CD8-positive, alpha-beta memory T cell (primary cell): ENCODE measurements around the gene EFCAB9. TPM values are rescaled to one million over a fixed set of nuclear protein-coding genes. Genes with fewer than 3 reads are reported as not detected.
"Not testable (repeated sequence)": the region's sequence is repeated elsewhere in the genome, so short reads cannot be mapped to it uniquely, and the experiment has no call there.

Source experiments
- CTCF ChIA-PET: fragments of 350-600 bp; sonication (Branson Sonifier 250); formaldehyde crosslinking; loops from one replicate; lab custom pipeline; 2021; ENCODE audit warnings: antibody characterized with exemption; lab: Charles Lee
- POLR2A ChIA-PET: fragments of 350-600 bp; sonication (Branson Sonifier 250); formaldehyde crosslinking; loops from one replicate; lab custom pipeline; 2021; ENCODE audit warnings: antibody characterized with exemption; lab: Charles Lee
- DNase-seq, 5 donors: peaks; one replicate each; pipeline versions ENCODE4 v3.0.0 to v3.0.0-alpha.2; 2020 to 2022; ENCODE audit warnings: mixed read lengths in 1 of 5
- H3K27ac ChIP-seq: one replicate; pipeline ENCODE4 v1.7.0; 2013; ENCODE audit warnings: low read depth, mild to moderate bottlenecking, low read length, moderate library complexity
- H3K27me3 ChIP-seq: 2 replicates; pipeline ENCODE4 v1.7.0; 2013; ENCODE audit warnings: low read length, mild to moderate bottlenecking; ENCODE audit not compliant: insufficient read depth, poor library complexity, severe bottlenecking
- H3K36me3 ChIP-seq: 2 replicates; pipeline ENCODE4 v1.7.0; 2013; ENCODE audit warnings: mild to moderate bottlenecking, low read length, moderate library complexity; ENCODE audit not compliant: insufficient read depth
- H3K4me1 ChIP-seq: 2 replicates; pipeline ENCODE4 v1.7.0; 2013; ENCODE audit warnings: mild to moderate bottlenecking, low read length, moderate library complexity; ENCODE audit not compliant: insufficient read depth
- H3K4me3 ChIP-seq: 2 replicates; pipeline ENCODE4 v1.7.0; 2013; ENCODE audit warnings: mild to moderate bottlenecking, low read length
- H3K9me3 ChIP-seq: 2 replicates; pipeline ENCODE4 v1.7.0; 2013; ENCODE audit warnings: mild to moderate bottlenecking, low read length
- H3K27ac Mint-ChIP-seq, 8 donors: one replicate each; pipeline ENCODE4 v1.8.0; 2020 to 2021; ENCODE audit warnings: mixed read lengths in 8 of 8, mild to moderate bottlenecking in 6 of 8, inconsistent platforms in 3 of 8, moderate library complexity in 3 of 8
- H3K27me3 Mint-ChIP-seq, 2 donors: one replicate each; pipeline ENCODE4 v1.8.0; 2020 to 2021; ENCODE audit warnings: mixed read lengths in 2 of 2, mild to moderate bottlenecking in 1 of 2, moderate library complexity in 1 of 2
- H3K36me3 Mint-ChIP-seq, 3 donors: one replicate each; pipeline ENCODE4 v1.8.0; 2020 to 2021; ENCODE audit warnings: mixed read lengths in 3 of 3, inconsistent platforms in 1 of 3, mild to moderate bottlenecking in 1 of 3
- H3K4me1 Mint-ChIP-seq, 3 donors: one replicate each; pipeline ENCODE4 v1.8.0; 2020 to 2021; ENCODE audit warnings: mixed read lengths in 3 of 3, inconsistent platforms in 1 of 3, mild to moderate bottlenecking in 1 of 3
- H3K4me3 Mint-ChIP-seq, 7 donors: one replicate each; pipeline ENCODE4 v1.8.0; 2020 to 2021; ENCODE audit warnings: mixed read lengths in 7 of 7, mild to moderate bottlenecking in 6 of 7, moderate library complexity in 4 of 7, inconsistent platforms in 2 of 7
- H3K9me3 Mint-ChIP-seq, 5 donors: one replicate each; pipeline ENCODE4 v1.8.0; 2020 to 2022; ENCODE audit warnings: mixed read lengths in 5 of 5, mild to moderate bottlenecking in 3 of 5, moderate library complexity in 2 of 5, inconsistent platforms in 1 of 5
- polyA plus RNA-seq: library from polyadenylated mRNA; unstranded; fragments of 300-500 nt; fragmentation: Illumina TruSeq; gene quantifications from one replicate; pipeline ENCODE4 v1.2.3, GENCODE V29; 2021
- total RNA-seq, 2 experiments: library from RNA; stranded (reverse); gene quantifications; one replicate each; pipeline ENCODE4 v1.2.3, GENCODE V29; 2021

The EFCAB9 gene
- total and polyA plus RNA-seq, 3 experiments from 2014 or later: not detected

GRCh38 chr5:172188893-172189692 lies 4.9 kb upstream of the EFCAB9 start:
- Histone ChIP-seq H3K27me3 (no peaks in the 10 kb centered on the region), H3K4me3 (no peak overlapping the region), H3K36me3 (no peaks in the 10 kb centered on the region), H3K4me1 (peaks cover 13% of the 10 kb centered on the region), H3K27ac (no peak overlapping the region), H3K9me3 (no peaks in the 10 kb centered on the region)
- Mint-ChIP-seq H3K4me3 (peak overlapping the region in 6 of 7 donors; percentile 80 to 100 (median 92)), H3K9me3 (no peaks in the 10 kb centered on the region), H3K27me3 (peaks cover 0 to 3% of the 10 kb centered on the region in 2 donors), H3K27ac (peak overlapping the region in 4 of 8 donors; percentile 41 to 98 (median 82)), H3K36me3 (peaks cover 0 to 33% (median 3%) of the 10 kb centered on the region in 3 donors), H3K4me1 (peaks cover 15 to 21% (median 19%) of the 10 kb centered on the region in 3 donors)
- ChIA-PET POLR2A (interaction anchor here (1.0 to 8.5 kb wide), 9 partner anchors 10 to 182 kb away, joined by 4 to 246 read pairs (median 12); partner anchors contain the start of genes FBXW11 and UBTD2), CTCF (interaction anchor here (0.6 to 10.2 kb wide), 42 partner anchors 9 to 509 kb away, joined by 3 to 340 read pairs (median 7); partner anchors contain the start of genes FBXW11 and UBTD2)
- DNase-seq: no peak

- Histone ChIP-seq H3K4me1 (peaks cover 6% of the 10 kb centered on the region), H3K36me3 (no peaks in the 10 kb centered on the region), H3K27me3 (no peaks in the 10 kb centered on the region), H3K9me3 (no peaks in the 10 kb centered on the region), H3K27ac (no peak overlapping the region), H3K4me3 (no peak overlapping the region)
- Mint-ChIP-seq H3K4me1 (peaks cover 9 to 14% (median 12%) of the 10 kb centered on the region in 3 donors), H3K4me3 (peak overlapping the region in 3 of 7 donors; percentile 24 to 61 (median 26)), H3K27ac (peak overlapping the region in 1 of 8 donors; percentile 70), H3K27me3 (peaks cover 0 to 3% of the 10 kb centered on the region in 2 donors), H3K9me3 (no peaks in the 10 kb centered on the region), H3K36me3 (peaks cover 0 to 27% (median 3%) of the 10 kb centered on the region in 3 donors)
- POLR2A ChIA-PET: interaction anchor here (1.4 to 8.5 kb wide), 3 partner anchors 17 to 93 kb away, joined by 4 to 246 read pairs (median 12); partner anchors contain the start of gene UBTD2
- DNase-seq: no peak
- CTCF ChIA-PET: interaction anchor here (1.6 to 10.2 kb wide), 15 partner anchors 16 to 278 kb away, joined by 3 to 340 read pairs (median 22); partner anchors contain the start of gene UBTD2
These were observed 4.2 kb upstream of the EFCAB9 start for GRCh38 chr5:172189693-172190296.

GRCh38 chr5:172194985-172195774 lies 1.2 kb downstream of the EFCAB9 start:
- ChIA-PET CTCF (interaction anchor here (1.6 kb wide), 1 partner anchor 84 kb away, joined by 6 read pairs; no protein-coding TSS in a partner anchor), POLR2A (interaction anchor here (0.6 kb wide), 1 partner anchor 862 kb away, joined by 10 read pairs; no protein-coding TSS in a partner anchor)
- Mint-ChIP-seq H3K27ac (no peak overlapping the region), H3K27me3 (peaks cover 0 to 14% of the 10 kb centered on the region in 2 donors), H3K9me3 (no peaks in the 10 kb centered on the region), H3K4me3 (no peak overlapping the region), H3K4me1 (no peaks in the 10 kb centered on the region), H3K36me3 (no peaks in the 10 kb centered on the region)
- no peak overlapping the region for H3K27ac ChIP-seq
- H3K9me3 ChIP-seq: no peaks in the 10 kb centered on the region
- no peaks in the 10 kb centered on the region for H3K36me3 ChIP-seq
- no peaks in the 10 kb centered on the region for H3K27me3 ChIP-seq
- H3K4me1 ChIP-seq: no peaks in the 10 kb centered on the region
- H3K4me3 ChIP-seq: no peak overlapping the region
- no peak for DNase-seq

- H3K4me1 ChIP-seq, H3K4me1 Mint-ChIP-seq, H3K36me3 ChIP-seq, DNase-seq, H3K36me3 Mint-ChIP-seq, POLR2A ChIA-PET, H3K27me3 ChIP-seq, H3K4me3 Mint-ChIP-seq, H3K27ac Mint-ChIP-seq, H3K9me3 ChIP-seq, H3K9me3 Mint-ChIP-seq, H3K4me3 ChIP-seq, H3K27ac ChIP-seq: not testable (repeated sequence)
- CTCF ChIA-PET: interaction anchor here (0.8 to 2.4 kb wide), 2 partner anchors 10 to 159 kb away, joined by 3 to 16 read pairs; partner anchors contain the start of gene STK10
- H3K27me3 Mint-ChIP-seq: peaks cover 2 to 14% of the 10 kb centered on the region in 2 donors
These were observed 3.8 kb downstream of the EFCAB9 start for GRCh38 chr5:172197775-172198174.

GRCh38 chr5:172199446-172199845 lies 5.5 kb downstream of the EFCAB9 start:
- H3K4me1 Mint-ChIP-seq: no peaks in the 10 kb centered on the region
- H3K36me3 Mint-ChIP-seq: no peaks in the 10 kb centered on the region
- Histone ChIP-seq H3K9me3 (no peaks in the 10 kb centered on the region), H3K36me3 (no peaks in the 10 kb centered on the region), H3K4me3 (no peak overlapping the region), H3K27me3 (no peaks in the 10 kb centered on the region), H3K4me1 (no peaks in the 10 kb centered on the region), H3K27ac (no peak overlapping the region)
- no peak for DNase-seq
- H3K9me3 Mint-ChIP-seq: no peaks in the 10 kb centered on the region
- no peak overlapping the region for H3K4me3 Mint-ChIP-seq
- peaks cover 2 to 14% of the 10 kb centered on the region in 2 donors for H3K27me3 Mint-ChIP-seq
- no peak overlapping the region for H3K27ac Mint-ChIP-seq
- CTCF ChIA-PET: interaction anchor here (1.0 to 2.4 kb wide), 3 partner anchors 11 to 92 kb away, joined by 3 to 16 read pairs (median 5); partner anchors contain the start of genes STK10 and UBTD2
- POLR2A ChIA-PET: interaction anchor here (1.1 kb wide), 1 partner anchor 12 kb away, joined by 5 read pairs; the partner anchor contains the start of gene STK10

GRCh38 chr5:172200476-172200875 lies 6.5 kb downstream of the EFCAB9 start:
- Mint-ChIP-seq H3K27me3 (peaks cover 2 to 14% of the 10 kb centered on the region in 2 donors), H3K36me3 (no peaks in the 10 kb centered on the region), H3K9me3 (no peaks in the 10 kb centered on the region), H3K4me1 (no peaks in the 10 kb centered on the region), H3K4me3 (no peak overlapping the region), H3K27ac (no peak overlapping the region)
- H3K4me3 ChIP-seq: no peak overlapping the region
- no peaks in the 10 kb centered on the region for H3K4me1 ChIP-seq
- ChIA-PET CTCF (interaction anchor here (1.4 kb wide), 1 partner anchor 83 kb away, joined by 5 read pairs; the partner anchor contains the start of gene UBTD2), POLR2A (no interaction called here)
- no peaks in the 10 kb centered on the region for H3K27me3 ChIP-seq
- DNase-seq: no peak
- no peaks in the 10 kb centered on the region for H3K36me3 ChIP-seq
- no peaks in the 10 kb centered on the region for H3K9me3 ChIP-seq
- H3K27ac ChIP-seq: no peak overlapping the region

GRCh38 chr5:172205984-172206383 lies 12.0 kb downstream of the EFCAB9 start:
- H3K36me3 ChIP-seq, H3K27ac ChIP-seq, H3K27me3 ChIP-seq, H3K4me3 ChIP-seq, H3K4me1 ChIP-seq, H3K27ac Mint-ChIP-seq, POLR2A ChIA-PET, H3K9me3 Mint-ChIP-seq, H3K9me3 ChIP-seq, CTCF ChIA-PET, H3K36me3 Mint-ChIP-seq, H3K27me3 Mint-ChIP-seq, H3K4me1 Mint-ChIP-seq, DNase-seq, H3K4me3 Mint-ChIP-seq: not testable (repeated sequence)
